Prostate gland (tissue), 2 donors: Measurements from ENCODE around the gene LHFPL3.

Source experiments
- CTCF ChIP-seq, 4 experiments: fragments of 200-600 bp in 2 of 4; fragments of 450-650 bp in 2 of 4; sonication (generic) in 2 of 4; IDR thresholded peaks; 1 replicate in 3 of 4; 2 replicates in 1 of 4; pipeline ENCODE4 v1.5.1; 2016 to 2019; ENCODE audit warnings: antibody characterized with exemption in 4 of 4, mild to moderate bottlenecking in 2 of 4, moderate library complexity in 2 of 4
- POLR2A ChIP-seq: fragments of 450-650 bp; IDR thresholded peaks from one replicate; pipeline ENCODE4 v1.6.1; 2016; ENCODE audit warnings: antibody characterized with exemption, mild to moderate bottlenecking
- POLR2AphosphoS5 ChIP-seq: sonication (generic); formaldehyde crosslinking; IDR thresholded peaks from one replicate; pipeline ENCODE4 v1.6.1; 2017; ENCODE audit warnings: antibody characterized with exemption

DNA sequence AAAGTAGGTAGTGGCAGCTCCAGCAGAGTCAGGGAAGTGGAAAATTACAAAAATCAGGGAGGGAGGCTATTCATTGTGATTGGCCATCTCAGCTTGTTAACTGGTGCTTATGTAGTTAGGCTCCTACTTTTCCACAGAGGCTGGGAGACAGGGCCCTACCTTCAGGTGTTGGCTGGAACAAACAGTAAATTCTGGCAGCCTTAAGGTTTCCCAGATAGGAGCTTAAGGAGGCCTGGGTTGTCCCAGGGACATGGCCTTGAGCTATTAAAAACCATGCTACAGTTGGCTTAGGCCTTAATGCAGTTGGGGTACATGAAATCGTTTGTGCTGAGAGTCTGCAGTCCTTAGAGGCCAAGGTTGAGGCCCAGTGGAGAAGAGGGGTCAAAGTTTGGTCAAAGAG is 324.5 kb downstream of the LHFPL3 start:
- TF ChIP-seq CTCF (IDR thresholded peaks at IDR 0.05) (no peak), POLR2A (no peak), POLR2AphosphoS5 (no peak)
